Peyer's patch (tissue), 4 donors: ENCODE measurements around the gene MGA. TPM values are rescaled to one million over a fixed set of nuclear protein-coding genes. Genes with fewer than 3 reads are reported as not detected.

Experiments
- DNase-seq, 3 donors: peaks; one replicate each; pipeline ENCODE4 v3.0.0-alpha.2; 2017 to 2019
- H3K27ac ChIP-seq, 4 donors: fragments of 200-600 bp; sonication (generic); one replicate each; pipeline ENCODE4 v1.5.1; 2016 to 2019
- H3K27me3 ChIP-seq, 2 donors: fragments of 200-600 bp; sonication (generic); one replicate each; pipeline ENCODE4 v1.5.1; 2019
- H3K36me3 ChIP-seq, 3 donors: fragments of 200-600 bp; sonication (generic); one replicate each; pipeline ENCODE4 v1.5.1; 2016 to 2019
- H3K4me1 ChIP-seq, 4 donors: fragments of 200-600 bp; sonication (generic); one replicate each; pipeline ENCODE4 v1.5.1; 2016 to 2019
- H3K4me3 ChIP-seq, 4 donors: fragments of 200-600 bp; sonication (generic); 1 replicate in 3 of 4; 2 replicates in 1 of 4; pipeline ENCODE4 v1.5.1; 2016 to 2019; ENCODE audit warnings: mild to moderate bottlenecking in 1 of 4
- H3K9me3 ChIP-seq, 4 donors: fragments of 200-600 bp; sonication (generic); one replicate each; pipeline ENCODE4 v1.5.1; 2016 to 2019; ENCODE audit warnings: mild to moderate bottlenecking in 1 of 4
- POLR2A ChIP-seq, 2 donors: fragments of 450-650 bp; IDR thresholded peaks; one replicate each; pipeline ENCODE4 v1.5.1; 2017; ENCODE audit warnings: antibody characterized with exemption in 2 of 2, mild to moderate bottlenecking in 2 of 2, moderate library complexity in 2 of 2
- total RNA-seq, 4 donors: library from RNA; depleted of rRNA; stranded (reverse); fragments of >200 nt; gene quantifications; one replicate each; pipeline ENCODE4 v1.1.0, GENCODE V29; 2016
- TF ChIP-seq, protein P1 (sequence below), 6 experiments: fragments of 450-650 bp in 4 of 6; fragments of 200-600 bp in 2 of 6; sonication (generic) in 1 of 6; IDR thresholded peaks; one replicate each; pipeline ENCODE4 v1.5.1; 2017 to 2019; ENCODE audit warnings: antibody characterized with exemption in 6 of 6, mild to moderate bottlenecking in 3 of 6, moderate library complexity in 1 of 6

MGA gene
- total RNA-seq, 4 donors from 2014 or later: 39.7 to 143 (median 69.8) TPM

DNA sequence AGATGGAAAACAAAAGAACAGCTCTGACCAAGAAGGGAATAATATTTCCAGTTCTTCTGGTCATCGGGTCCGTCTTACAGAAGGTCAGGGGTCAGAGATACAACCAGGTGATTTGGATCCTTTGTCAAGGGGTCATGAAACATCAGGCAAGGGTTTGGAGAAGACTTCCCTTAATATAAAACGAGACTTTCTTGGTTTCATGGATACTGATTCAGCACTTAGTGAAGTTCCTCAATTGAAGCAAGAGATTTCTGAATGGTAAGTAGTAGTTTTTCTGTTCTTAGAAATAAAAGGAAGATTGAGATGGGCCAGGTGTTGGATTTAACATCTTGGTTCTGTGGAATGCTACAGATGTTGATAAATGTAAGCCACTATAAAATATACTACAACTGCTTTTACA lies 9.5 kb downstream of the MGA start:
- H3K4me1 ChIP-seq: peaks cover 0 to 5% (median 0%) of the 10 kb centered on the region in 4 donors
- TF ChIP-seq, protein P1, sequence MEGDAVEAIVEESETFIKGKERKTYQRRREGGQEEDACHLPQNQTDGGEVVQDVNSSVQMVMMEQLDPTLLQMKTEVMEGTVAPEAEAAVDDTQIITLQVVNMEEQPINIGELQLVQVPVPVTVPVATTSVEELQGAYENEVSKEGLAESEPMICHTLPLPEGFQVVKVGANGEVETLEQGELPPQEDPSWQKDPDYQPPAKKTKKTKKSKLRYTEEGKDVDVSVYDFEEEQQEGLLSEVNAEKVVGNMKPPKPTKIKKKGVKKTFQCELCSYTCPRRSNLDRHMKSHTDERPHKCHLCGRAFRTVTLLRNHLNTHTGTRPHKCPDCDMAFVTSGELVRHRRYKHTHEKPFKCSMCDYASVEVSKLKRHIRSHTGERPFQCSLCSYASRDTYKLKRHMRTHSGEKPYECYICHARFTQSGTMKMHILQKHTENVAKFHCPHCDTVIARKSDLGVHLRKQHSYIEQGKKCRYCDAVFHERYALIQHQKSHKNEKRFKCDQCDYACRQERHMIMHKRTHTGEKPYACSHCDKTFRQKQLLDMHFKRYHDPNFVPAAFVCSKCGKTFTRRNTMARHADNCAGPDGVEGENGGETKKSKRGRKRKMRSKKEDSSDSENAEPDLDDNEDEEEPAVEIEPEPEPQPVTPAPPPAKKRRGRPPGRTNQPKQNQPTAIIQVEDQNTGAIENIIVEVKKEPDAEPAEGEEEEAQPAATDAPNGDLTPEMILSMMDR (IDR thresholded peaks at IDR 0.05): no peak
- TF ChIP-seq POLR2A (IDR thresholded peaks at IDR 0.05): no peak
- H3K36me3 ChIP-seq: peaks cover 0 to 7% (median 0%) of the 10 kb centered on the region in 3 donors
- H3K9me3 ChIP-seq: no peaks in the 10 kb centered on the region
- DNase-seq: no peak
- H3K4me3 ChIP-seq: no peak overlapping the region
- no peaks in the 10 kb centered on the region for H3K27me3 ChIP-seq
- H3K27ac ChIP-seq: no peak overlapping the region

DNA sequence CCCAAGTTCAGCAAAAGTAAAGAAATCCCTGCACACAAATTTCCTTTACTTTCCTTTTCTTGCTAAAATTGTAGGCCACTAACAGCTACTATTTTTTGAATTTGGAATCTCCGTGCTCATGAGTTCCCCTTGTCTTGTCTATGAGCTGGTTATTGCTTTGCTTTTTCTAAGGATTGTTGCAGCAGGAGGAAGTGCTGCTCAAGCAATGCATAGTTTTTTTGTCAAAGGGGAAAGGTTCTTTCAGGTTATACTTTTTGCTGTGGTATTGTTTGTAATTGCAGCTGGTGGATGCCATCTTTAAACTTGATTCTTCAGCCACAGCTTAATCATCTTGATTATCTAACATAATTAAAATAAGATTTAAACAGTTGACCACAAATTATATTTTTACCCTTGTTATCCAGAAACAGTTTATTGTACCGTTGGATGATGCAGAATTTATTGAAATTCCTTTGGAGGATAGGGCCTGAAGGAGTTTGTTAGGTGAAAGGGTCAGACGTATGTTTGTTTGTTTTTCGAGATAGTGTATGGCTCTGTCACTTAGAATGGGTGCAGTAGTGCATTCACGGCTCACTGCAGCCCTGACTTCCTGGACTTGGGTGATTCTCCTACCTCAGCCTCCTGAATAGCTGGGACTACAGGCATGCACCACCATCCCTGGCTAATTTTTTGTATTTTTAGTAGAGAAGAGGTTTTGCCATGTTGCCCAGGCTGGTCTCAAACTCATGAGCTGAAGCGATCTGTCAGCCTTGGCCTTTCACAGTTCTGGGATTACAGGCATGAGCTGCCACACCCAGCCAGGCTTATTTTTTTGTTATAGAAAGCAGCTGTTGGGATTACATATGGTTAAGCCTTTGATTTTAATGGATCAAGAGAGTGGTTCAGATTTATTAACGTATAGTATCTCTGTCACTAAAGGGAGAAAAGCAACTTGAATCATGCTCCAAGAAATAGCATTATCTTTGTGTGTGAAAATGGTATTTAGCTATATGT lies 11.7 kb downstream of the MGA start:
- no peak for DNase-seq
- H3K4me3 ChIP-seq: no peak overlapping the region
- no peaks in the 10 kb centered on the region for H3K9me3 ChIP-seq
- H3K4me1 ChIP-seq: peaks cover 0 to 5% (median 0%) of the 10 kb centered on the region in 4 donors
- peaks cover 0 to 7% (median 0%) of the 10 kb centered on the region in 3 donors for H3K36me3 ChIP-seq
- no peaks in the 10 kb centered on the region for H3K27me3 ChIP-seq
- H3K27ac ChIP-seq: no peak overlapping the region
- TF ChIP-seq POLR2A (IDR thresholded peaks at IDR 0.05): no peak
- TF ChIP-seq, protein P1 (IDR thresholded peaks at IDR 0.05): no peak

DNA sequence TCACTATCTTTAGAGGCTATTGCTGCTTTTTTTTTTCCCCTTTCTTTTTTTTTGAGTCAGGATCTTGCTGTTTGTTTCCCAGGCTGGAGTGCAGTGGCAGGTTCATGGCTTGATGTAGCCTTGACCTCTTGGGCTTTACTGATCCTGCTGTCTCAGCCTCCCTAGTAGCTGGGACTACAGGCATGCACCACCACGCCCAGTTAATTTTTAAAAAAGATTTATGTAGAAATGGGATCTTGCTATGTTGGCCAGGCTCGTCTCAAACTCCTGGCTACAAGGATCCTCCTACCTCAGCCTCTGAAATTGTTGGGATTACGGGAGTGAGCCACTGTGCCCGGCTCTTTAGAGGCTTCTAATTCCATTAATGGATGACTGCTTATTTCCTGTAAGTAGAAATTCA lies 15.1 kb downstream of the MGA start:
- peaks cover 0 to 5% (median 0%) of the 10 kb centered on the region in 4 donors for H3K4me1 ChIP-seq

DNA sequence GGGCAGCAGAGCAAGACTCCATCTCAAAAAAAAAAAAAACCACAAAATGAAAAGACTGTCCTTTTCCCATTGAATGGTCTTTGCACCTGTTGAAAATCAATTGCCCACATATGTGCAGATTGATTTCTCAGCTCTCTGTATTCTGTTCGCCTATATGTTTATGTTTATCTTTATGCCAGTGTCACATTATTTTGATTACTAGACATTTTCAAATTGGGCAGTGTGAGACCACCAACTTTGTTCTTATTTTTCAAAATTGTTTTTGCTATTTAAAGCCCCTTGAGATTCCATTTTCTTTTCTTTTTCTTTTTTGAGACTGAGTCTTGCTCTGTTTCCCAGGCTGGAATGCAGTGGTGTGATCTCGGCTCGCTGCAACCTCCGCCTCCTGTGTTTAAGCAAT lies 18.5 kb downstream of the MGA start:
- H3K27ac ChIP-seq: no peak overlapping the region
- H3K9me3 ChIP-seq: no peaks in the 10 kb centered on the region
- TF ChIP-seq, protein P1 (IDR thresholded peaks at IDR 0.05): no peak
- TF ChIP-seq POLR2A (IDR thresholded peaks at IDR 0.05): no peak
- H3K4me3 ChIP-seq: no peak overlapping the region
- H3K27me3 ChIP-seq: no peaks in the 10 kb centered on the region
- DNase-seq: no peak
- no peaks in the 10 kb centered on the region for H3K4me1 ChIP-seq
- H3K36me3 ChIP-seq: no peaks in the 10 kb centered on the region

More for the DNA sequence above, 15.1 kb downstream of the MGA start:
- TF ChIP-seq, protein P1 (IDR thresholded peaks at IDR 0.05): no peak
- TF ChIP-seq POLR2A (IDR thresholded peaks at IDR 0.05): no peak
- no peaks in the 10 kb centered on the region for H3K27me3 ChIP-seq
- H3K9me3 ChIP-seq: no peaks in the 10 kb centered on the region
- H3K27ac ChIP-seq: no peak overlapping the region
- DNase-seq: no peak
- no peak overlapping the region for H3K4me3 ChIP-seq
- H3K36me3 ChIP-seq: peaks cover 0 to 5% (median 0%) of the 10 kb centered on the region in 3 donors

DNA sequence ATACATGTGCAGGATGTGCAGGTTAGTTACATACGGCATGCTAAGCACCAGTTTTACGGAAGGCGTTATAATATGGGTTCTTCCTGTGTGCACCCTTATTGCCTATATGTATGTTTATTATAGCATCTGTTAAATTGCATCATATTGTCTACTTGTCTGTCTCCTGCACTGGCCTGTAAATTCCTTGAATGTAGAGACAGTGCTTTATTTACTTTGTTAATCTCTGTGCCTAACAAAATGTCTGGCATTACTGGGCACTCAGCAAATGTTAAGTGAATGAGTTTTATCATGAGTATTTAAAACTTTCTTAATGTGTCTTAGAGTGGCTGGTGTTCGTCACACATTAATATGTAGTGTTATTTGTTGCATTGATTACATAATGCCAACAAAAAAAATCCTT lies 23.8 kb downstream of the MGA start:
- no peaks in the 10 kb centered on the region for H3K27me3 ChIP-seq
- no peak overlapping the region for H3K4me3 ChIP-seq
- no peak for TF ChIP-seq POLR2A (IDR thresholded peaks at IDR 0.05)
- TF ChIP-seq, protein P1 (IDR thresholded peaks at IDR 0.05): no peak
- no peaks in the 10 kb centered on the region for H3K36me3 ChIP-seq
- no peaks in the 10 kb centered on the region for H3K9me3 ChIP-seq
- no peak for DNase-seq
- peaks cover 0 to 3% (median 0%) of the 10 kb centered on the region in 4 donors for H3K4me1 ChIP-seq
- no peak overlapping the region for H3K27ac ChIP-seq
